Muscle of leg (tissue), 11 donors: ENCODE data around the gene MARCHF7. TPM values are rescaled to one million over a fixed set of nuclear protein-coding genes. Genes with fewer than 3 reads are reported as not detected.

ENCODE experiments used
- DNase-seq: peaks from one replicate; pipeline ENCODE4 v3.0.0; 2013
- H3K27ac ChIP-seq: one replicate; pipeline ENCODE4 v1.5.1; 2013; ENCODE audit warnings: mild to moderate bottlenecking, low read length, control low read depth
- H3K27me3 ChIP-seq: one replicate; pipeline ENCODE4 v1.6.1; 2013; ENCODE audit warnings: low read length; ENCODE audit not compliant: control insufficient read depth, insufficient read depth
- H3K36me3 ChIP-seq: one replicate; pipeline ENCODE4 v1.6.1; 2013; ENCODE audit warnings: low read length; ENCODE audit not compliant: control insufficient read depth, insufficient read depth
- H3K4me1 ChIP-seq: one replicate; pipeline ENCODE4 v1.6.1; 2013; ENCODE audit warnings: low read length; ENCODE audit not compliant: control insufficient read depth, insufficient read depth
- H3K4me3 ChIP-seq: one replicate; pipeline ENCODE4 v1.5.1; 2013; ENCODE audit warnings: low read length, control low read depth
- H3K9me3 ChIP-seq: replicated peaks from 2 replicates; pipeline ENCODE4 v1.6.1; 2013; ENCODE audit warnings: low read depth, low read length; ENCODE audit not compliant: control insufficient read depth
- WGBS: methylation state at CpG from one replicate; pipeline ENCODE4 v1.1.5; 2013; ENCODE audit warnings: missing lambda C conversion rate; ENCODE audit not compliant: insufficient coverage; 5-methylcytosine and 5-hydroxymethylcytosine counted together
- polyA plus RNA-seq, 8 donors: library from polyadenylated mRNA; unstranded; fragments of 120-200 nt; gene quantifications; one replicate each; pipeline versions ENCODE4 v1.2.1 to v1.2.3, GENCODE V29; 2013; ENCODE audit warnings: inconsistent platforms in 1 of 8, low replicate concordance in 1 of 8; ENCODE audit not compliant: insufficient read length in 8 of 8, insufficient read depth in 1 of 8
- total RNA-seq: library from RNA; stranded (reverse); fragments of 120-200 nt; gene quantifications from one replicate; pipeline ENCODE4 v1.2.4, GENCODE V29; 2013

The MARCHF7 gene
- total and polyA plus RNA-seq, 9 donors: 73.2 to 108 (median 97.9) TPM

GRCh38 chr2:159695795-159696448, 16.4 kb upstream of the MARCHF7 start:
- Histone ChIP-seq H3K4me3 (no peak overlapping the region), H3K27ac (no peak overlapping the region), H3K9me3 (peaks cover 5% of the 10 kb centered on the region), H3K36me3 (peaks cover 4% of the 10 kb centered on the region), H3K27me3 (no peaks in the 10 kb centered on the region), H3K4me1 (no peaks in the 10 kb centered on the region)
- no CpG with 5 or more reads among the region's 4 CpGs for whole genome bisulfite sequencing
- DNase-seq: peak; percentile 15

- H3K9me3 ChIP-seq: no peaks in the 10 kb centered on the region
- no peaks in the 10 kb centered on the region for H3K27me3 ChIP-seq
- peaks cover 14% of the 10 kb centered on the region for H3K36me3 ChIP-seq
- no peak overlapping the region for H3K4me3 ChIP-seq
- WGBS: 100% methylated on average over 1 of the region's 5 CpGs
- no peak for DNase-seq
- no peak overlapping the region for H3K27ac ChIP-seq
- H3K4me1 ChIP-seq: no peaks in the 10 kb centered on the region
Observed at GRCh38 chr2:159703491-159703890, 8.8 kb upstream of the MARCHF7 start.

- Histone ChIP-seq H3K36me3 (peaks cover 10% of the 10 kb centered on the region), H3K4me3 (no peak overlapping the region), H3K27me3 (no peaks in the 10 kb centered on the region), H3K4me1 (peaks cover 2% of the 10 kb centered on the region), H3K9me3 (no peaks in the 10 kb centered on the region), H3K27ac (no peak overlapping the region)
- 71% methylated on average over 8 of the region's 10 CpGs for WGBS
- DNase-seq: no peak
Observed at GRCh38 chr2:159706385-159706980, 5.8 kb upstream of the MARCHF7 start.

GRCh38 chr2:159708066-159708760, 4.1 kb upstream of the MARCHF7 start:
- WGBS: no CpG with 5 or more reads among the region's 5 CpGs
- H3K27ac ChIP-seq: no peak overlapping the region
- H3K4me3 ChIP-seq: no peak overlapping the region
- no peaks in the 10 kb centered on the region for H3K9me3 ChIP-seq
- no peak for DNase-seq
- H3K27me3 ChIP-seq: no peaks in the 10 kb centered on the region
- peaks cover 10% of the 10 kb centered on the region for H3K36me3 ChIP-seq
- H3K4me1 ChIP-seq: peaks cover 2% of the 10 kb centered on the region

- DNase-seq: no peak
- H3K27ac ChIP-seq: peak overlapping the region; percentile 47
- no CpG with 5 or more reads among the region's 5 CpGs for WGBS
- no peaks in the 10 kb centered on the region for H3K9me3 ChIP-seq
- H3K27me3 ChIP-seq: no peaks in the 10 kb centered on the region
- H3K36me3 ChIP-seq: peaks cover 13% of the 10 kb centered on the region
- H3K4me3 ChIP-seq: no peak overlapping the region
- peaks cover 10% of the 10 kb centered on the region for H3K4me1 ChIP-seq
Observed at GRCh38 chr2:159710601-159711180, 1.6 kb upstream of the MARCHF7 start.

- DNase-seq: no peak
- WGBS: 0% methylated on average over 2 of the region's 10 CpGs
- Histone ChIP-seq H3K36me3 (peaks cover 13% of the 10 kb centered on the region), H3K4me3 (peak overlapping the region; percentile 100), H3K27me3 (no peaks in the 10 kb centered on the region), H3K27ac (peak overlapping the region; percentile 100), H3K4me1 (peaks cover 10% of the 10 kb centered on the region), H3K9me3 (no peaks in the 10 kb centered on the region)
Observed at GRCh38 chr2:159711562-159712142, 654 bp upstream of the MARCHF7 start.

- Histone ChIP-seq H3K4me3 (peak overlapping the region; percentile 100), H3K27me3 (no peaks in the 10 kb centered on the region), H3K9me3 (no peaks in the 10 kb centered on the region), H3K36me3 (peaks cover 15% of the 10 kb centered on the region), H3K27ac (peak overlapping the region; percentile 100), H3K4me1 (peaks cover 10% of the 10 kb centered on the region)
- 0% methylated on average over 22 of the region's 32 CpGs for WGBS
- DNase-seq: peak; percentile 53
Observed at GRCh38 chr2:159712929-159713420, 669 bp downstream of the MARCHF7 start.

- peak; percentile 46 for DNase-seq
- Histone ChIP-seq H3K27me3 (no peaks in the 10 kb centered on the region), H3K27ac (peak overlapping the region; percentile 100), H3K9me3 (no peaks in the 10 kb centered on the region), H3K36me3 (peaks cover 14% of the 10 kb centered on the region), H3K4me1 (peaks cover 10% of the 10 kb centered on the region), H3K4me3 (peak overlapping the region; percentile 100)
- 0% methylated on average over 1 of the region's 5 CpGs for WGBS
Observed at GRCh38 chr2:159713631-159714246, 1.4 kb downstream of the MARCHF7 start.

GRCh38 chr2:159714247-159714930, 2.1 kb downstream of the MARCHF7 start:
- WGBS: 78% methylated on average over 5 of the region's 8 CpGs
- Histone ChIP-seq H3K36me3 (peaks cover 21% of the 10 kb centered on the region), H3K27me3 (no peaks in the 10 kb centered on the region), H3K4me1 (peaks cover 10% of the 10 kb centered on the region), H3K4me3 (no peak overlapping the region), H3K27ac (no peak overlapping the region), H3K9me3 (no peaks in the 10 kb centered on the region)
- DNase-seq: no peak
